SK-N-SH (cell line): Measurements from ENCODE around the gene CBX6. TPM values are rescaled to one million over a fixed set of nuclear protein-coding genes. Genes with fewer than 3 reads are reported as not detected.

Source experiments
- CTCF ChIA-PET: fragments of 300-600, 350-600 bp; formaldehyde crosslinking; extraction: SDS; loops from one replicate; lab custom pipeline; 2021; lab: Yijun Ruan, JAX
- POLR2A ChIA-PET: fragments of 350-600 bp; sonication (Branson Sonifier 250); formaldehyde crosslinking; extraction: SDS; loops from one replicate; lab custom pipeline; 2020; ENCODE audit warnings: antibody characterized with exemption, inconsistent platforms; lab: Yijun Ruan, JAX
- DNase-seq: peaks from one replicate; pipeline ENCODE4 v3.0.0; 2012
- H2AFZ ChIP-seq: fragments of 200-600 bp; sonication (generic); 2 replicates; pipeline ENCODE4 v1.8.1; 2016; ENCODE audit warnings: antibody characterized with exemption, mild to moderate bottlenecking, low read depth
- H3F3A ChIP-seq: fragments of 200-600 bp; sonication (generic); replicated peaks from 2 replicates; pipeline ENCODE3; 2016; ENCODE audit warnings: antibody characterized with exemption, mild to moderate bottlenecking; ENCODE audit not compliant: insufficient read depth
- H3K27ac ChIP-seq, 2 experiments: fragments of 200-500 bp in 1 of 2; fragments of 200-600 bp in 1 of 2; sonication (Bioruptor generic) in 1 of 2; sonication (generic), shearing (Covaris generic) in 1 of 2; 2 replicates each; pipeline versions ENCODE4 v1.5.1 to v1.6.1; 2014 to 2016; ENCODE audit warnings: low read depth in 2 of 2, inconsistent platforms in 1 of 2, low read length in 1 of 2, mild to moderate bottlenecking in 1 of 2, mixed read lengths in 1 of 2
- H3K27me3 ChIP-seq: fragments of 200-600 bp; sonication (generic), shearing (Covaris generic); 2 replicates; pipeline ENCODE4 v1.6.1; 2016; ENCODE audit warnings: mixed run types; ENCODE audit not compliant: insufficient read depth
- H3K36me3 ChIP-seq, 2 experiments: fragments of 200-500 bp in 1 of 2; fragments of 200-600 bp in 1 of 2; sonication (Bioruptor generic) in 1 of 2; sonication (generic) in 1 of 2; replicated peaks in 1 of 2; 2 replicates each; pipeline versions ENCODE3 to v1.5.1; 2014 to 2016; ENCODE audit warnings: low read length in 1 of 2, mild to moderate bottlenecking in 1 of 2; ENCODE audit not compliant: insufficient read depth in 2 of 2, control insufficient read depth in 1 of 2
- H3K4me1 ChIP-seq, 2 experiments: fragments of 200-500 bp in 1 of 2; fragments of 200-600 bp in 1 of 2; sonication (Bioruptor generic) in 1 of 2; sonication (generic), shearing (Covaris generic) in 1 of 2; 2 replicates each; pipeline versions ENCODE4 v1.5.1 to v1.6.1; 2014 to 2016; ENCODE audit warnings: low read depth in 1 of 2, low read length in 1 of 2, mixed run types in 1 of 2; ENCODE audit not compliant: insufficient read depth in 2 of 2, control insufficient read depth in 1 of 2
- H3K4me2 ChIP-seq: fragments of 200-600 bp; sonication (generic), shearing (Covaris generic); 2 replicates; pipeline ENCODE4 v1.6.1; 2017; ENCODE audit warnings: mixed run types
- H3K4me3 ChIP-seq, 2 experiments: fragments of 200-500 bp in 1 of 2; fragments of 200-600 bp in 1 of 2; sonication (Bioruptor generic) in 1 of 2; sonication (generic), shearing (Covaris generic) in 1 of 2; 2 replicates each; pipeline versions ENCODE4 v1.5.1 to v1.8.1; 2014 to 2016; ENCODE audit warnings: low read depth in 2 of 2, inconsistent platforms in 1 of 2, low read length in 1 of 2, mild to moderate bottlenecking in 1 of 2, mixed read lengths in 1 of 2, moderate library complexity in 1 of 2
- H3K79me2 ChIP-seq: fragments of 200-600 bp; sonication (generic); 2 replicates; pipeline ENCODE4 v1.8.1; 2017; ENCODE audit warnings: mild to moderate bottlenecking; ENCODE audit not compliant: insufficient read depth
- H3K9ac ChIP-seq: fragments of 200-600 bp; sonication (generic); 2 replicates; pipeline ENCODE4 v1.6.1; 2017; ENCODE audit warnings: mixed run types
- H3K9me2 ChIP-seq: fragments of 200-600 bp; sonication (generic); 2 replicates; pipeline ENCODE4 v1.6.1; 2017; ENCODE audit warnings: mixed run types
- H3K9me3 ChIP-seq: fragments of 200-600 bp; sonication (generic); 2 replicates; pipeline ENCODE4 v1.6.1; 2017; ENCODE audit warnings: mixed run types, mild to moderate bottlenecking, moderate library complexity
- H4K20me1 ChIP-seq: fragments of 200-600 bp; sonication (generic); 2 replicates; pipeline ENCODE4 v1.6.1; 2017; ENCODE audit warnings: mild to moderate bottlenecking, mixed run types; ENCODE audit not compliant: insufficient read depth
- CTCF ChIP-seq: fragments of 200-600 bp; sonication (generic); IDR thresholded peaks from 2 replicates; pipeline ENCODE4 v1.6.1; 2017; ENCODE audit warnings: antibody characterized with exemption, mild to moderate bottlenecking, moderate library complexity
- EP300 ChIP-seq, 2 experiments: IDR thresholded peaks; 2 replicates each; pipeline versions ENCODE4 v1.4.0 to v1.6.1; 2012; ENCODE audit warnings: borderline replicate concordance in 1 of 2, low read depth in 1 of 2, low read length in 1 of 2
- FOXJ3 ChIP-seq: sonication (generic); formaldehyde crosslinking; IDR thresholded peaks from 2 replicates; pipeline ENCODE4 v1.5.1; 2020; ENCODE audit warnings: mild to moderate bottlenecking, missing genetic modification reagents
- FOXM1 ChIP-seq: IDR thresholded peaks from 2 replicates; pipeline ENCODE4 v1.4.0; 2012; ENCODE audit warnings: low read depth, mild to moderate bottlenecking
- JUND ChIP-seq: IDR thresholded peaks from 2 replicates; pipeline ENCODE4 v1.4.0; 2012
- MEF2A ChIP-seq: IDR thresholded peaks from 2 replicates; pipeline ENCODE4 v1.4.0; 2012; ENCODE audit warnings: low read depth, borderline replicate concordance
- MXI1 ChIP-seq: IDR thresholded peaks from 2 replicates; pipeline ENCODE4 v1.6.1; 2012; ENCODE audit warnings: mild to moderate bottlenecking, low read depth, low read length, improper control_type of control experiment
- NRF1 ChIP-seq: IDR thresholded peaks from 2 replicates; pipeline ENCODE4 v1.6.1; 2012; ENCODE audit warnings: low read depth, mild to moderate bottlenecking, low read length
- PBX3 ChIP-seq: IDR thresholded peaks from 2 replicates; pipeline ENCODE4; 2012
- POLR2AphosphoS5 ChIP-seq: IDR thresholded peaks from 2 replicates; pipeline ENCODE4 v1.6.1; 2012; ENCODE audit warnings: low read depth, low read length
- RAD21 ChIP-seq: IDR thresholded peaks from 2 replicates; pipeline ENCODE4 v1.6.1; 2012; ENCODE audit warnings: mild to moderate bottlenecking, low read length
- RCOR1 ChIP-seq: fragments of 150-350 bp; IDR thresholded peaks from 2 replicates; pipeline ENCODE4 v1.6.1; 2017; ENCODE audit warnings: antibody characterized with exemption, low read length
- TAF1 ChIP-seq: IDR thresholded peaks from 2 replicates; pipeline ENCODE4 v1.6.1; 2012; ENCODE audit warnings: low read depth, mild to moderate bottlenecking, low read length, moderate library complexity, borderline replicate concordance
- YY1 ChIP-seq: IDR thresholded peaks from 2 replicates; pipeline ENCODE4 v1.4.0; 2012; ENCODE audit warnings: low read depth, mild to moderate bottlenecking
- ZBTB33 ChIP-seq: IDR thresholded peaks from 2 replicates; pipeline ENCODE4 v1.4.0; 2012; ENCODE audit warnings: low read depth, borderline replicate concordance
- WGBS: methylation state at CpG from one replicate; pipeline ENCODE4 v1.1.6; 2017; ENCODE audit warnings: low lambda C conversion rate; 5-methylcytosine and 5-hydroxymethylcytosine counted together
- polyA plus RNA-seq, 3 experiments: library from polyadenylated mRNA; depleted of rRNA; stranded (reverse); fragments of >200 nt; gene quantifications; 2 replicates each; pipeline ENCODE4 v1.2.3, GENCODE V29; 2012

CBX6 gene
- polyA plus RNA-seq, 1 of the 3 experiments (the other 2 are of a cell fraction), result 5.4 TPM

- H3K9me3 ChIP-seq, result no peaks in the 10 kb centered on the region
- TF ChIP-seq CTCF (no peak), ZBTB33 (no peak), RCOR1 (no peak), MEF2A (no peak), EP300 (IDR thresholded peaks at IDR 0.05; ENCODE audit: borderline replicate concordance in 1 of 2, low read depth in 1 of 2, low read length in 1 of 2) (no peak), RAD21 (no peak), FOXM1 (no peak), MXI1 (no peak), POLR2AphosphoS5 (no peak), YY1 (no peak), FOXJ3 (CRISPR knock-in tag) (no peak), PBX3 (no peak), JUND (no peak), TAF1 (no peak), NRF1 (no peak)
- peaks cover 4% of the 10 kb centered on the region; the same call in 1 of the 2 replicates for H4K20me1 ChIP-seq
- 50% methylated on average over 1 of the region's 1 CpG for WGBS
- no peak for DNase-seq
- H3F3A ChIP-seq, result peaks cover 10% of the 10 kb centered on the region
- H3K36me3 ChIP-seq, result no peaks in the 10 kb centered on the region
- no peaks in the 10 kb centered on the region for H3K9me2 ChIP-seq
- peaks cover 4 to 10% of the 10 kb centered on the region in 2 experiments; a peak in 3 of 4 replicates for H3K4me1 ChIP-seq
- H3K9ac ChIP-seq, result no peak overlapping the region
- H3K27ac ChIP-seq, result no peak overlapping the region
- H3K4me3 ChIP-seq, result no peak overlapping the region
- no peaks in the 10 kb centered on the region for H3K79me2 ChIP-seq
- no peaks in the 10 kb centered on the region for H3K27me3 ChIP-seq
- CTCF ChIA-PET, result interaction anchor here (2.8 kb wide), 1 partner anchor 50 kb away, joined by 9 read pairs; no protein-coding TSS in a partner anchor
- POLR2A ChIA-PET, result no interaction called here
- H3K4me2 ChIP-seq, result no peak overlapping the region
- H2AFZ ChIP-seq, result no peak overlapping the region
These were observed 47.7 kb upstream of the CBX6 start for GRCh38 chr22:38919631-38920190.
